A549 (cell line): ENCODE data around the gene ZNF275. TPM values are rescaled to one million over a fixed set of nuclear protein-coding genes. Genes with fewer than 3 reads are reported as not detected.
A peak's percentile ranks its signal among the peaks of the same experiment; 100 is the strongest.
"Not testable (repeated sequence)": the region's sequence is repeated elsewhere in the genome, so short reads cannot be mapped to it uniquely, and the experiment has no call there.

ENCODE experiments used
- ATAC-seq, 2 experiments: fragments of 200-7000 bp in 1 of 2; fragments of >200 bp in 1 of 2; cut with Nextera tagmentation in 1 of 2; cut with Tn5 transposase in 1 of 2; 3 replicates each; pipeline versions ENCODE4 v1.8.0 to v1.9.1; 2018 to 2020; ENCODE audit warnings: mild to moderate bottlenecking in 1 of 2, moderate library complexity in 1 of 2
- CTCF ChIA-PET: fragments of 300-600 bp; sonication (Branson Sonifier 250); formaldehyde crosslinking; extraction: SDS; loops from one replicate; lab custom pipeline; 2021; ENCODE audit warnings: antibody characterized with exemption, inconsistent platforms; lab: Yijun Ruan, JAX
- POLR2A ChIA-PET: fragments of 350-600 bp; formaldehyde crosslinking; extraction: SDS; loops from one replicate; lab custom pipeline; 2021; ENCODE audit warnings: antibody characterized with exemption, inconsistent platforms; lab: Yijun Ruan, JAX
- DNase-seq, 2 experiments: peaks; one replicate each; pipeline versions ENCODE4 v3.0.0 to v3.0.0-alpha.2; 2011 to 2016; ENCODE audit warnings: low read depth in 1 of 2, low spot score in 1 of 2
- FAIRE-seq: peaks from 2 replicates; lab custom pipeline; 2011; peaks lifted over from hg19 to GRCh38; lab: Jason Lieb, UNC
- H3K27ac ChIP-seq, 2 experiments: fragments of >200 bp; sonication (Bioruptor Twin); formaldehyde crosslinking; 3 replicates each; pipeline ENCODE4 v1.5.1; 2016 to 2017
- H3K4me1 ChIP-seq: fragments of >200 bp; sonication (Bioruptor Twin); formaldehyde crosslinking; 3 replicates; pipeline ENCODE4 v1.6.1; 2016
- H3K4me2 ChIP-seq: fragments of >200 bp; sonication (Bioruptor Twin); formaldehyde crosslinking; 3 replicates; pipeline ENCODE4 v1.6.1; 2016
- H3K4me3 ChIP-seq: fragments of >200 bp; sonication (Bioruptor Twin); formaldehyde crosslinking; 3 replicates; pipeline ENCODE4 v1.5.1; 2016
- H3K9me3 ChIP-seq: fragments of >200 bp; sonication (Bioruptor Twin); formaldehyde crosslinking; 3 replicates; pipeline ENCODE4 v1.6.1; 2016
- CBX2 ChIP-seq: fragments of 200-600 bp; sonication (generic); IDR thresholded peaks from 2 replicates; pipeline ENCODE4 v1.6.1; 2016; ENCODE audit warnings: low read depth, mild to moderate bottlenecking, borderline replicate concordance
- CHD2 ChIP-seq: fragments of 150-350 bp; IDR thresholded peaks from 2 replicates; pipeline ENCODE4 v1.6.1; 2014; ENCODE audit warnings: low read length; ENCODE audit not compliant: partially characterized antibody
- CHD4 ChIP-seq: fragments of 200-600 bp; sonication (generic); IDR thresholded peaks from 2 replicates; pipeline ENCODE4 v1.6.1; 2016; ENCODE audit warnings: antibody characterized with exemption, mild to moderate bottlenecking, borderline replicate concordance
- EHF ChIP-seq: fragments of 250-450 bp; sonication (Bioruptor Pico); IDR thresholded peaks from 2 replicates; pipeline ENCODE4 v1.5.0; 2020; ENCODE audit warnings: mild to moderate bottlenecking
- ESRRA ChIP-seq: fragments of 150-350 bp; IDR thresholded peaks from 2 replicates; pipeline ENCODE4 v1.6.1; 2014; ENCODE audit warnings: mild to moderate bottlenecking, low read length, borderline replicate concordance
- FOSB ChIP-seq: fragments of 250-450 bp; sonication (Bioruptor Pico); IDR thresholded peaks from 2 replicates; pipeline ENCODE4 v1.5.0; 2020; ENCODE audit warnings: mild to moderate bottlenecking, moderate library complexity
- FOSL2 ChIP-seq, 2 experiments: fragments of 450-650 bp in 1 of 2; fragments of >200 bp in 1 of 2; sonication (Bioruptor Twin) in 1 of 2; formaldehyde crosslinking; IDR thresholded peaks; 2 replicates each; pipeline versions ENCODE4 v1.5.0 to v1.6.1; 2016 to 2020; ENCODE audit warnings: mild to moderate bottlenecking in 1 of 2, moderate library complexity in 1 of 2
- FOXS1 ChIP-seq: fragments of 250-450 bp; sonication (Bioruptor Pico); IDR thresholded peaks from 2 replicates; pipeline ENCODE4 v1.5.0; 2020; ENCODE audit warnings: mild to moderate bottlenecking, moderate library complexity
- GATA3 ChIP-seq: IDR thresholded peaks from 2 replicates; pipeline ENCODE4 v1.6.1; 2012; ENCODE audit warnings: borderline replicate concordance
- HOXB13 ChIP-seq: fragments of 250-450 bp; sonication (Bioruptor Pico); IDR thresholded peaks from 2 replicates; pipeline ENCODE4 v1.5.0; 2020; ENCODE audit warnings: low read depth, mild to moderate bottlenecking, moderate library complexity
- HOXB5 ChIP-seq: fragments of 250-450 bp; sonication (Bioruptor Pico); IDR thresholded peaks from 2 replicates; pipeline ENCODE4 v1.5.0; 2020; ENCODE audit warnings: mild to moderate bottlenecking, moderate library complexity
- JUN ChIP-seq, 2 experiments: fragments of >200 bp; sonication (Bioruptor Twin); formaldehyde crosslinking; IDR thresholded peaks; 2 replicates in 1 of 2; 3 replicates in 1 of 2; pipeline ENCODE4 v1.6.1; 2016 to 2017
- KDM1A ChIP-seq: fragments of 200-600 bp; sonication (generic); IDR thresholded peaks from 2 replicates; pipeline ENCODE4 v1.6.1; 2016; ENCODE audit warnings: low read depth, mild to moderate bottlenecking
- KDM5A ChIP-seq: fragments of 200-600 bp; sonication (generic); IDR thresholded peaks from 2 replicates; pipeline ENCODE4 v1.6.1; 2016; ENCODE audit warnings: antibody characterized with exemption, mild to moderate bottlenecking
- MYC ChIP-seq: IDR thresholded peaks from 2 replicates; pipeline ENCODE4 v1.6.1; 2012; ENCODE audit warnings: mild to moderate bottlenecking, inconsistent platforms, low read length, improper control_type of control experiment, borderline replicate concordance
- NPAS2 ChIP-seq: fragments of 250-450 bp; sonication (Bioruptor Pico); IDR thresholded peaks from 2 replicates; pipeline ENCODE4 v1.8.0; 2022; ENCODE audit warnings: mild to moderate bottlenecking, moderate library complexity, borderline replicate concordance
- POLR2A ChIP-seq: IDR thresholded peaks from 2 replicates; pipeline ENCODE4 v1.6.1; 2012; ENCODE audit warnings: mild to moderate bottlenecking, low read length
- POLR2AphosphoS2 ChIP-seq: conservative IDR thresholded peaks from 2 replicates; pipeline ENCODE4 v1.6.1; 2012; ENCODE audit warnings: low read length, improper control_type of control experiment, inconsistent platforms
- RARB ChIP-seq: fragments of 250-450 bp; sonication (Bioruptor Pico); IDR thresholded peaks from 2 replicates; pipeline ENCODE4 v1.8.0; 2021; ENCODE audit warnings: mild to moderate bottlenecking, moderate library complexity
- RCOR1 ChIP-seq: fragments of 150-350 bp; IDR thresholded peaks from 2 replicates; pipeline ENCODE4 v1.6.1; 2014; ENCODE audit warnings: antibody characterized with exemption, low read length, low read depth
- RFX5 ChIP-seq: fragments of 450-650 bp; IDR thresholded peaks from 2 replicates; pipeline ENCODE4 v1.7.1; 2014; ENCODE audit warnings: antibody characterized with exemption, mild to moderate bottlenecking, moderate library complexity
- RNF2 ChIP-seq: fragments of 200-600 bp; sonication (generic); IDR thresholded peaks from 2 replicates; pipeline ENCODE4 v1.6.1; 2016; ENCODE audit warnings: low read depth, mild to moderate bottlenecking, antibody characterized with exemption, moderate library complexity, borderline replicate concordance
- SREBF2 ChIP-seq: fragments of 450-650 bp; IDR thresholded peaks from 2 replicates; pipeline ENCODE4 v1.6.1; 2014; ENCODE audit warnings: mild to moderate bottlenecking, moderate library complexity
- TP53 ChIP-seq: fragments of 250-450 bp; sonication (Bioruptor Pico); IDR thresholded peaks from 2 replicates; pipeline ENCODE4 v1.5.0; 2021; ENCODE audit warnings: mild to moderate bottlenecking, moderate library complexity
- ZSCAN20 ChIP-seq: fragments of 250-450 bp; sonication (Bioruptor Pico); IDR thresholded peaks from 2 replicates; pipeline ENCODE4 v1.8.0; 2022; ENCODE audit warnings: mild to moderate bottlenecking, moderate library complexity
- WGBS: methylation state at CpG from one replicate; pipeline ENCODE4 v1.1.6; 2017; ENCODE audit errors: missing lambda C conversion rate; 5-methylcytosine and 5-hydroxymethylcytosine counted together
- polyA plus RNA-seq, 4 experiments: library from polyadenylated mRNA; depleted of rRNA in 3 of 4; stranded (reverse); fragments of >200 nt; fragmentation: RNase III in 1 of 4; extraction: RNeasy Plus Mini Kit Qiagen cat#74134 plus additional on column Dnase treatment in 1 of 4; gene quantifications; 2 replicates in 3 of 4; 3 replicates in 1 of 4; pipeline ENCODE4 v1.2.3, GENCODE V29; 2011 to 2017

The ZNF275 gene
- polyA plus RNA-seq, 2 of the 4 experiments (the other 2 are of a cell fraction), result 3.2 to 6.5 TPM

- WGBS, result no CpG with 5 or more reads among the region's 7 CpGs
- Histone ChIP-seq H3K4me3 (no peak overlapping the region), H3K4me2 (no peak overlapping the region)
- no peak for DNase-seq
- TF ChIP-seq KDM5A (no peak), ESRRA (no peak), POLR2A (no peak), HOXB13 (CRISPR knock-in tag) (no peak), KDM1A (no peak), FOXS1 (CRISPR knock-in tag) (no peak), NPAS2 (CRISPR knock-in tag) (no peak), HOXB5 (CRISPR knock-in tag) (no peak), CBX2 (no peak), FOSL2 (IDR thresholded peaks at IDR 0.05) (no peak), FOSL2 (CRISPR knock-in tag; IDR thresholded peaks at IDR 0.05) (no peak), CHD4 (no peak), POLR2AphosphoS2 (no peak), FOSB (CRISPR knock-in tag) (no peak), ZSCAN20 (CRISPR knock-in tag) (no peak), CHD2 (no peak)
- TF ChIP-seq, all 56 proteins: peak for 0
- ChIA-PET POLR2A (no interaction called here), CTCF (interaction anchor here (0.6 kb wide), 1 partner anchor 812 kb away, joined by 3 read pairs; no protein-coding TSS in a partner anchor)
- Histone ChIP-seq H3K27ac (no peak overlapping the region), H3K9me3 (no peaks in the 10 kb centered on the region), H3K4me1 (no peaks in the 10 kb centered on the region)
- ATAC-seq, result no peak
- no peak for FAIRE-seq
Measured at GRCh38 chrX:153318811-153319210, 15.1 kb upstream of the ZNF275 start.

- Histone ChIP-seq H3K27ac (no peak overlapping the region), H3K4me2 (no peak overlapping the region), H3K9me3 (no peaks in the 10 kb centered on the region), H3K4me1 (no peaks in the 10 kb centered on the region)
- WGBS, result 91% methylated on average over 14 of the region's 33 CpGs
- no peak for ATAC-seq
- TF ChIP-seq FOSB (CRISPR knock-in tag), result no peak
- TF ChIP-seq RNF2, result no peak
- TF ChIP-seq RCOR1, result no peak
- TF ChIP-seq POLR2AphosphoS2, result no peak
- no peak for TF ChIP-seq RARB (CRISPR knock-in tag)
- TF ChIP-seq RFX5, result no peak
- no peak for TF ChIP-seq EHF (CRISPR knock-in tag)
- TF ChIP-seq CBX2, result no peak
- TF ChIP-seq SREBF2, result no peak
- TF ChIP-seq MYC, result no peak
- no peak for TF ChIP-seq JUN (IDR thresholded peaks at IDR 0.05)
- TF ChIP-seq TP53 (CRISPR knock-in tag), result no peak
- TF ChIP-seq GATA3, result no peak
- no peak for TF ChIP-seq CHD2
- TF ChIP-seq, all 56 proteins: peak for 0
- POLR2A ChIA-PET, result no interaction called here
- H3K4me3 ChIP-seq, result no peak overlapping the region
- FAIRE-seq, result no peak
- no peak for DNase-seq
- CTCF ChIA-PET, result no interaction called here
Measured at GRCh38 chrX:153319295-153320046, 14.5 kb upstream of the ZNF275 start.

DNA sequence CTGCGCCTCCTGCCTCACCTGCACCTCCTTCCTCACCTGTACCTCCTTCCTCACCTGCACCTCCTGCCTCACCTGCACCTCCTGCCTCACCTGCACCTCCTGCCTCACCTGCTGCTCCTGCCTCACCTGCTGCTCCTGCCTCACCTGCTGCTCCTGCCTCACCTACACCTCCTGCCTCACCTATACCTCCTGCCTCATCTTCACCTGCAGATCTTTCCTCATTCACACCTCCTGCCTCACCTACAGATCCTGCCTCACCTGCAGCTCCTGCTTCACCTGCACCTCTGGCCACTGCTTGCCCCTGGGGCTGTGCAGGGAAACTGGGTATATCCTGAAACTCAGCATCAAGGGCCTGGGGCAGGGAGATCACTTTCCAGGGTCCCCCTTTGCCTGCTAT lies 13.9 kb upstream of the ZNF275 start:
- H3K4me1 ChIP-seq, DNase-seq, CTCF ChIA-PET, POLR2A ChIA-PET, H3K4me3 ChIP-seq, ATAC-seq, H3K9me3 ChIP-seq, H3K4me2 ChIP-seq, H3K27ac ChIP-seq: not testable (repeated sequence)
- peak; percentile 76 for FAIRE-seq
- WGBS, result 14% methylated on average over 1 of the region's 1 CpG
